ENCODE results near the gene DNAJC12. TPM values are rescaled to one million over a fixed set of nuclear protein-coding genes. Genes with fewer than 3 reads are reported as not detected.

The DNAJC12 gene
- total RNA-seq, 1 experiment from 2014 or later = 4.3 TPM

GRCh38 chr10:67793313-67793712 lies 44.7 kb downstream of the DNAJC12 start:
- H3K36me3 ChIP-seq (ENCODE audit: control insufficient read depth in 1 of 2, insufficient read depth in 2 of 2, low read length in 2 of 2) = no peaks in the 10 kb centered on the region
- BruUV-seq (replicated peaks) = no TSS peak
- no peak overlapping the region for H3K4me2 ChIP-seq (ENCODE audit: low read length)
- CTCF ChIA-PET = no interaction called here
- no peak overlapping the region for H3K4me3 ChIP-seq (replicated peaks in 1 of 2; ENCODE audit: low read depth in 1 of 2, low read length in 2 of 2)
- H3K79me2 ChIP-seq (ENCODE audit: insufficient read depth, low read length) = no peaks in the 10 kb centered on the region
- H3K9ac ChIP-seq (ENCODE audit: low read length) = no peak overlapping the region
- H3K27me3 ChIP-seq (ENCODE audit: insufficient read depth, low read length) = no peaks in the 10 kb centered on the region
- H3K9me3 ChIP-seq (ENCODE audit: control insufficient read depth in 1 of 2, insufficient read depth in 1 of 2, low read depth in 1 of 2, low read length in 2 of 2) = no peaks in the 10 kb centered on the region
- ATAC-seq (no peak), DNase-seq (ENCODE audit: low read depth, low spot score) (no peak)
- H3K9me2 ChIP-seq (ENCODE audit: insufficient read depth) = no peaks in the 10 kb centered on the region
- H2AFZ ChIP-seq (ENCODE audit: low read depth, low read length, poor library complexity, severe bottlenecking) = no peak overlapping the region
- RAD21 ChIA-PET (ENCODE audit: low non-redundant PET in 1 of 2, low total read pairs in 2 of 2, uncharacterized antibody in 2 of 2, unreplicated experiment in 2 of 2) = no interaction called here
- H3K4me1 ChIP-seq (ENCODE audit: control insufficient read depth in 1 of 2, insufficient read depth in 2 of 2, low read length in 2 of 2) = peaks cover 0 to 5% of the 10 kb centered on the region in 2 experiments; a peak in 1 of 4 replicates
- H3K27ac ChIP-seq (ENCODE audit: low read depth, low read length) = no peak overlapping the region
- TF ChIP-seq POLR2A (IDR thresholded peaks at IDR 0.05; ENCODE audit: borderline replicate concordance, extremely low read depth, insufficient read depth, insufficient read length) (no peak), EGR1 (IDR thresholded peaks at IDR 0.05; ENCODE audit: low read depth) (no peak), TCF7L2 (IDR thresholded peaks at IDR 0.05; ENCODE audit: borderline replicate concordance, extremely low read depth, insufficient read depth, insufficient read length) (no peak), RAD21 (IDR thresholded peaks at IDR 0.05; ENCODE audit: low read depth) (no peak), SRF (IDR thresholded peaks at IDR 0.05; ENCODE audit: low read depth) (no peak), FOSL1 (IDR thresholded peaks at IDR 0.05; ENCODE audit: low read depth) (no peak), POLR2AphosphoS5 (IDR thresholded peaks at IDR 0.05; ENCODE audit: low read depth, low read length) (no peak), JUND (IDR thresholded peaks at IDR 0.05) (no peak), YY1 (IDR thresholded peaks at IDR 0.05; ENCODE audit: extremely low read depth, insufficient replicate concordance, low read depth, low read length) (no peak), SIN3A (IDR thresholded peaks at IDR 0.05; ENCODE audit: low read depth) (no peak)
- intact Hi-C loops (cut with micrococcal nuclease) = no loop called here
- no peaks in the 10 kb centered on the region for H4K20me1 ChIP-seq (ENCODE audit: insufficient read depth)
- POLR2A ChIA-PET = interaction anchor here (0.7 kb wide), 1 partner anchor 483 kb away, joined by 3 read pairs; no protein-coding TSS in a partner anchor

- Histone ChIP-seq H3K9me3 (ENCODE audit: control insufficient read depth in 1 of 2, insufficient read depth in 1 of 2, low read depth in 1 of 2, low read length in 2 of 2) (no peaks in the 10 kb centered on the region), H3K36me3 (ENCODE audit: control insufficient read depth in 1 of 2, insufficient read depth in 2 of 2, low read length in 2 of 2) (no peaks in the 10 kb centered on the region), H3K4me2 (ENCODE audit: low read length) (no peak overlapping the region), H3K79me2 (ENCODE audit: insufficient read depth, low read length) (no peaks in the 10 kb centered on the region), H3K9ac (ENCODE audit: low read length) (no peak overlapping the region), H3K4me1 (ENCODE audit: control insufficient read depth in 1 of 2, insufficient read depth in 2 of 2, low read length in 2 of 2) (peaks cover 0 to 7% of the 10 kb centered on the region in 2 experiments; a peak in 1 of 4 replicates), H3K27ac (ENCODE audit: low read depth, low read length) (no peak overlapping the region), H3K27me3 (ENCODE audit: insufficient read depth, low read length) (no peaks in the 10 kb centered on the region), H3K4me3 (replicated peaks in 1 of 2; ENCODE audit: low read depth in 1 of 2, low read length in 2 of 2) (no peak overlapping the region), H2AFZ (ENCODE audit: low read depth, low read length, poor library complexity, severe bottlenecking) (no peak overlapping the region), H3K9me2 (ENCODE audit: insufficient read depth) (no peaks in the 10 kb centered on the region), H4K20me1 (ENCODE audit: insufficient read depth) (no peaks in the 10 kb centered on the region)
- ChIA-PET RAD21 (ENCODE audit: low non-redundant PET in 1 of 2, low total read pairs in 2 of 2, uncharacterized antibody in 2 of 2, unreplicated experiment in 2 of 2) (no interaction called here), CTCF (no interaction called here), POLR2A (interaction anchor here (0.7 kb wide), 1 partner anchor 483 kb away, joined by 3 read pairs; no protein-coding TSS in a partner anchor)
- TF ChIP-seq RAD21 (IDR thresholded peaks at IDR 0.05; ENCODE audit: low read depth) (no peak), TCF7L2 (IDR thresholded peaks at IDR 0.05; ENCODE audit: borderline replicate concordance, extremely low read depth, insufficient read depth, insufficient read length) (no peak)
- intact Hi-C loops (cut with micrococcal nuclease) = no loop called here
- DNase-seq (ENCODE audit: low read depth, low spot score) (no peak), ATAC-seq (no peak)
- BruUV-seq (replicated peaks) = no TSS peak
Observed at GRCh38 chr10:67792653-67793052, 45.3 kb downstream of the DNAJC12 start.

Data from HCT116 (cell line).